HG02981 (cell line): ENCODE measurements around the gene LIFR.
A peak's percentile ranks its signal among the peaks of the same experiment; 100 is the strongest.

Source experiments
- ATAC-seq: cut with Tn5 transposase; IDR thresholded peaks from one replicate; pipeline ENCODE4 v1.9.1; 2021; ENCODE audit warnings: mild to moderate bottlenecking, moderate library complexity; ENCODE audit not compliant: unreplicated experiment

The LIFR gene

DNA sequence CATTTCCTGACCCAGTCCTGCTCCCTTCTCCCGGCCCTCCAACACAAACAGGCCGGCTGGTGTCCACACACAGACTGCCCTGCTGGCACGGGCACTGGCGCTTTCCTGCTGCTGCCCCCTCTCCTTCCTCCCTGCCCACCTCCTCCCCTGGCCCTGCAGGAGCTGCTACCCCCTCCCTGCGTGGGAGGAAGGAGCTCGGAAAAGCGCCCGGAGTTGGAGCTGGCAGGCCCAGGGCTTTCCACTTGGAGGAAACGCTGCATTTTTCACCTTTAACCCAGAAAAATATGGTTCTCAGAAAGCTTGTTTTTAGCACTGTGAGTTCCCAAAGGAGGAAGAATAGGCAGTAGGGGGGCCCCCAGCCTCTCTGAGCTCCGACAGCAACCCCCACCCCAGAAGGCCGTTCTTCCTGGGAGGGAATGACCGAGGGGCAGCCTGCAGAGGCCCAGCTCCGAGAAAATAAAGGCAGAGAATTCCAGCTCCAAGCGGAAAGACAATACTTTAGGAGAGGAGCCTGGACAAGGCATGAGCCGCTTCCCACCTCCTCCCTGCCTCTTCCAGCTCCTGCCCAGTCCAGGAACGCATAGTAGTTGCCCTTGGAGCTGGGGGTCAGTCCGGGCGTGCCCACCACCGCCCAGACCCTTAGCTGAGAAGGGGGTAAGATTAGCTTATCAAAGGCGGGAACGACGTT lies 88.9 kb downstream of the LIFR start:
- ATAC-seq, result no peak

DNA sequence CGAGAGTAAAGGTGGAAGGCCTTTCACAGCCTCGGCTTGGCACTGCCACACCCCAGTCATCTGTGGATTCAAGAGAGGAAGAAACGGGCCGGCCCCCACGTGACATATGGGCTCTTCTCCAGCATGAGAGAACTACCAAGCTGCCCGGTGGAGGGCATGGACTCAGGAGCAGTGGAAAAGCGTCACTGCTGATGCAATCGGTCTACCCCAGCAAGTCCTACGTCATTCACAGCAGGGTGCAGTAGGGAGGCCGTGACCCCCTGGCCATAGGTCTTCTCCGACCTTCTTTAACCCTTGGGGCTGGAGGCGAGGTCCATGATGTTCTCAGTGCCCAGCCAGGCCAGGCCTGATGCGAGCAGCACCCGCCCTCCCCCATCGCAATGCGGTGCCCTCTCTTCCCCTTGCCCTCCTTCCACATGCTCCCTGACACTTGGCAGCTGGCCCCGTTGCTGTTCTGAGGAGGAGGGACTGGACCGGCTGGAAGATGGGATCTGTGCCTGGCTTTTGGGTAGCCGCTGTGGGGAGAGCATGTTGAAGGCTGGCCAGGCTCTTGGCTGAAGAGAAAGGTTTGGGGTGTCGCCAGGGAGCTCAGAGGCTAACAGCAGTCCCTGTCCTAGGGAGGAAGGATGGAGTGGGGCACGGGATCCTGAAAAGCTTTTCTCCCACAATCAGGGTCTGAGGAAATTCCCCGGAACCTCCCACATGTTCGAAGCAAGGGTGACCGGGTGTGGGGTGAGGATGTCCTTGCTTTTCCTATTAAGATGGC lies 89.8 kb downstream of the LIFR start:
- no peak for ATAC-seq

DNA sequence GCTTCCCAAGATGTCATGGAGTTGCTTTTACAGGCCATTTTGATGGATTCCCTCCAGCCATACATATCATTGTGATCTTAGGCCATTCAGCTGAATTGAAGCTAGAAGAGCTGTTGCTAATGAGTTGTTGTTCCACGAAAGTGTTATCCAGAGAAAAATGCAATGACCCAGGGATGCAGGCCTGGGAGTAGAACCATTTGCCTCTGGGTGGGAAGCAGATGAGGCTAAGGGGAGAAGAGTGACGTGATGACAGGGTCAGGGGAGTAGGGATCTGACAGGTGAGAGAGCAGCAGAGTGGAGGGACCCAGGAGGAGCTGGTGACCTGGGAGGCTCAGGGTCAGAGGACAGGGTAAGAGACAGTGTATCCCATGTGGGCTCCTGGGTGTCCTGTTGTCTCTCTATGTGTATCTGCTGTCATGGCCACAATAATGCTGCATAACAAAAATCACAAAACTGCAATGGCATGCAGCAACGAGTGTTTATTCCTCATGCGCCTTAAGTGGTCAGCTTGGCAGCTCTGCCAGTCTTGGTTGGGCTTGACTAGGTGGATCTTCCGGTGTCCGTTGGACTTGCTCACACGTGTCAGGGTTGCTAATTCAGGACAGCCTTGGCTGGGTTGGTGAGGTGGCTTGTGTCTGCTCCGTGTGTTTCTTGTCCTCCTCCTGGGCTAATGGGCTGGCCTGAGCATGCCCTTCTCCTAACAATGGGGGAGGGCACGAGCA lies 90.6 kb downstream of the LIFR start:
- no peak for ATAC-seq

DNA sequence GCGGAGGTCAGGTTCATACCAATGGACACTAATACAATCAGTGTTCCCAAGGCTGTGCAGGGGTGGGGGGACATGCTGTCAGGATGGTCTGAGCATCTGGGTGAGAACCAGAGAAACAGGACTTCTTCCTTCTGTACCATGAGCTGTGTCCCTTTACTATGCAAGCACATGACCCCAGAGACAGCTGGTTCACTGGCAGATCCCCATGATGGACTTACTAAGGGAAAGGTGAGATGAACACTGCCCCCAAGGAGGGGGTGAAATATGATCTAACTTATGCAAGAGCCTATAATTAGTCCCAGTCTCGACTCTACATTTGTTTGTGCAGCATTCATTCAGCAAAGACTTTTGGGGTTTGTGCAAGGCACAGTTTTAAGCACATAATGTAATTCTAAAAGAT lies 91.4 kb downstream of the LIFR start:
- ATAC-seq, result no peak

DNA sequence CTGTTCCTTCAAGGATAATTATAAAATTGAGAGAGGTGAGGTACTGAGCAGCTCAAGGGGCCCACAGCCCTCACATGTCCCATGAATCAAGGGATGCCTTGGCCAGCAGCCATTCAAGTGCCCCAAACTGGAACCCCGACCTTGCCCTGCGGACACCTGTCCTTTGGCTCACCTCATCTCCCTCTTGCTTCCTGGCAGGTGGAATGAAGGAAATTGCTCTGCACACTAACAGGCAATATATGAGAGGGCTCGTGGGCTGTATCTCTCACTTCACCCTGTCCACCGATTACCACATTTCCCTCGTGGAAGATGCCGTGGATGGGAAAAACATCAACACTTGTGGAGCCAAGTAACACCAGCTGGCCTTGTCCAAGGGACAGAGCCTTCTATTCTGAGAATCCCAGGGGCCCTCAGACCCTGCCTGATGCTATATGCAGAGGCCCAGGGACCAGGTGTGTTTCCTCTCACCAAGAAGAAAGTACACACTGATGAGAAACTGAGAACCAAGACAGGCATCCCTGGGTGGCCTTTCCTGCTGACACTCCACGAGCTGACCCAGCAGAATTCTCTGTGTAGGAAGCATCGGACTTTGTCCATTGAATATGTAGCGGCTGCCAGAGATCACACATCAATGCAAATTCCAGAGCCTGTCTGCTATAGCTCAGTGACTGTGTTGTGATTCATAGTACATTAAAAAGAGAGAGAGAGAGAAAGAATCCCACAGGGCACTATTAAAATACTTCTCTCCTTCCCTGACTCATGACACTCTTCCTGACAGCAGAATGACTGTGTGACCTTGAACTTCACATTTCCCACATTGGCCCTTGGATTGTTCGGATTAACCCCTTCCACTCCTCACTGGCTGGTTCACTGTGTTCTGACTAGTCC lies 92.6 kb downstream of the LIFR start:
- no peak for ATAC-seq

DNA sequence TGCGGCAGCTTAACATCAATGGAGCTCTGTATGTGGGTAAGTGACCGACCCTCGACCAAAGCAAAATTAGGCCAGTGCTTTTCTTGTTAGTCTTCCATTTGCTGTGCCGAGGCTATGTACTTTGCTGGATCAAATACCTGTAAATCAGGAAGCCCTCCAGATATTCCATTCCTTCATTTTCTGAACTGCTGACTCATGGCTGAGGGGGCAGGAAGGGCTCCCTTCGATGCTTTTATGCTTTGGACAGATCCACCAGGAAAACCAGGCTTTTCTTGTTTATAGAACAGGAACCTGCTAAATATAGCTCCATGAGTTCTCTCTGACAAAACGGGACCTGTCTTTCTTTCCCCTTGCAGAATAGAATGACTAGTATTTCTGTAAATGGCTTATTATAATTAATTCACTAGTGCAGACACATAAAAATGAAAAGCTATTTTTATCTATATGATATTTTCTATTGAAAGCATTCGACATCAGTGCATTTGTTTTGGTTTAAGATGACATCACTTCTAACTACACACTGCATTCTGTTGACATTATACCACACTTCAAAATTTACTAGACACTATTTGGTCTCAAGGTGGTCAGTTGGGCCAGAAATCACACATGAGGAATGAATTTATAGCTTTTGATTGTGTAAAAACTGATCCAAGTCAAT lies 93.3 kb downstream of the LIFR start:
- ATAC-seq, result no peak

DNA sequence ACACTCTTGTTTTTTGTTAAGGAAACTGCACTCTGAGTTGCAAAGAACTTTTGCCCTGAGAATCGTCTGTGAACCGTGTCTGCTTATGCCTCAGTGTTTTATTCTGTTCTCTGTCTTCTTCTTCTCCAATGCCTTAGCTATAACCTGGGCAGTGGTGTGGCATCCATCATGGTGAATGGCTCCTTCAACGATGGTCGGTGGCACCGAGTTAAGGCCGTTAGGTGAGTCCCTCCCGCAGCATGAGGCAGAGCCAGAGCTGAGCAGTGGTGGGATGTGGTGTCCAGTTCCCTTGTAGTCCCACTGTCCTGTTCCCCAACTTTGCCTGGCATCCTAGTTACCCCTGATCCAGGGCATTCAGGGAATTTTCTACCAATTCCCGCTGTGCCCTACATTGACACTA lies 98.3 kb downstream of the LIFR start:
- no peak for ATAC-seq

DNA sequence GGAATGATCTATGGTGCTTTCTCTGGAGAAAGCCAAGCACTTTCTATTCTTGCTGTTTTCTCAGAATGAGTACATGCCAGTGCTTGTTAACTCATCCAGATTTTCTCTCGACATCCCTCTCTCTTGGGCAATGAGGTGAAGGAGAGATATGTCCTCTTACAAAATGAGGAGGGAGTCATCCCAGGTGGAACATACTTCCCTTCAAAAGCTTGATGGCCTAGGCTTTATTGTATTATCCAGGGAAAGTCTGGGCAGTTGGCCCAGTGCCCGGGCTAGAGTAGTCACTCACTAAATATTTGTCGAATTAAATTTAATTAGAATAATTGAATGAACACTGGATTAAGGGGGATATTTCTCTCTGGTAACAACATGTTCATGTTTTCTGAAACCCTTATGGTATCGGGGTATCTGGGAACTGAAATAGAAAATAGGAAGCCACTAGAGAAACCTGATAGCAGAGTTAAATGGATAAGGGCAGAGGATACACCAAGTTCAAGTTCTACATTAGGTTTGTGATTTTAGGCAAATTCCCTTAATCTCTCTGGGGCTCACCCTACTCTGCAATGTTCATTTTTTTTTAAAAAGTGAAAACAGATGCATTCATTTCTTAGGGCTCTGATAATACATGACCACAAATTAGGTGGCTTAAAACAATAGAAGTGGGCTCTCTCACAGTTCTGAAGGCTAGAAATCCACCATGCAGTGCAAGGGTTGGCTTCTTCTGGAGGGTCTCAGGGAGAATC lies 99.6 kb downstream of the LIFR start:
- ATAC-seq, result no peak

DNA sequence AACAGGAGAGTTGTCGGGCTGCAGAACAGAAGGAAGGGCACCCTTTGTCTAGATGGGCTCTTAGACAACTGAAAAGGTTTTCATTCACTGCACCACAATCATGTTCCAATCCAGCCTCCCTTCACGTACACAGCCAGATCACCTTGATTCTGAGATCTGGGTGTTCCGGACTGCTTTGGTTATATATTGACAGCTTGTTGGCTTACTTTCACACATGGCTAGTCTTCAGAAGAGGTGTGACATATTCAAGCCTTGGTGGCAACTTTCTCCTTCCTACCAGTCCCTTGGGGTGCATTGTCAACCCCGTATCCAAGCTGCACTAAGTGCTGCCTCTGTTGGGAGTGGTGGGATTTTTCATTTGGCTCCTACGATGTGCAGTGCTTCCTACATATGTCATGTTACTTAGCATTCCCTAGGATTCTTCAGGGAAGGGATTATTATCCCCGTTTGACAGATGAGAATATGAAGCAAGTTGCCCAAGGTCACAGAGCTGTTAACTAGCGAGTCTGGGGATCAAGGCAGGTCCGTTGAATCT lies 100.6 kb downstream of the LIFR start:
- peak; percentile 40 for ATAC-seq

DNA sequence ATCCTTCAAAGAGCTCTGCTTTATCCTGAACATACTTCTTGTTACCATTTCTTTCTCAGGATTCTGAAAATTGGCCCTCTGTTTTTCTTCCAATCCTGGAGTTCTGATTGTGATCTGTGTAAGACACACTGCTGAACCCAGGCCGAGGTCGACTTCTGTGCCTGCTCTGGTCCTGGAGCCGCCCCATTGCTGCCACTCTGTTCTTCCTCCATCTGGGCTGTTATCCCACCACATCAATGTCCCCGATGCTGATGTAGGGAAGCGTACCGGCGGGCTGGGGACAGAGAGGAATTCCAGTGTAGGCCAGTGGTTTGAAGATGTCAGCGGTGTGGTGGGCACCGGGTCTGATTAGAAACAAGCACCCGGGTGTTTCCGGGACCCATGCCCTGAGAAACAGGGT lies 102.5 kb downstream of the LIFR start:
- peak; percentile 3 for ATAC-seq

DNA sequence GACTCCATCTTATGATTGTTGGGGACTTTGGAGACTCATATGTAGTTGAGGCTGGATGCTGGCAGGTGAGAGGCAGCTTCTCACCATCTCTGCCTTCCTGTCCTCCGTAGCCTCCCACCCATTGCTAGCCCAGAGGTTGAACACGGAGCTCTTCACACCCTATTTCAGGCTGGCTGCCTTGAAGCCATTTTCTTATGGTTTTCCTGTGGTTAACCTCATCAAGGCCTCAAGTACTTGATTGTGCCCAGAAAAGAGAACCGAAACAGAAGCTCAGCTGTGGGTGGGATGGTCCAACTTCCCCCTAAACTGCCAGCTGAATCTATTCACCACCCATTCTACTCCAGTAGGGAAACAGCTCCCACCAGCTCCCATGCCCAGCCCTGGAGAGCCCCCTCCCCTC lies 102.9 kb downstream of the LIFR start:
- peak; percentile 97 for ATAC-seq

DNA sequence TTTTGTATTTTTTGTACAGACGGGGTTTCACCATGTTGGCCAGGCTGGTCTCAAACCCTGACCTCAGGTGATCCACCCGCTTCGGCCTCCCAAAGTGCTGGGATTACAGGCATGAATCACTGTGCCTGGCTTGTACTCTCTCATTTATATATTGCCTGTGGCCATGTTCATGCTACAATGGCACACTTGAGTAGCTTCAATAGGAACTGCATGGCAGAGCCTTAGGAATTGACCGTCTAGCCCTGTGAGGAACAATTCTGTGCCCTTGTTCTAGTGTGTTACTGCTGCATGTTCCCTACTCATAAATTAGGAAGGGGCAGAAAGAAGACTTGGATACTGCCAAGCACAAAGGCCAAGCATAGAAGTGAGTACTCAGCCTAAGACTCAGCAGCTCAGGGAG lies 104.2 kb downstream of the LIFR start:
- ATAC-seq, result no peak

DNA sequence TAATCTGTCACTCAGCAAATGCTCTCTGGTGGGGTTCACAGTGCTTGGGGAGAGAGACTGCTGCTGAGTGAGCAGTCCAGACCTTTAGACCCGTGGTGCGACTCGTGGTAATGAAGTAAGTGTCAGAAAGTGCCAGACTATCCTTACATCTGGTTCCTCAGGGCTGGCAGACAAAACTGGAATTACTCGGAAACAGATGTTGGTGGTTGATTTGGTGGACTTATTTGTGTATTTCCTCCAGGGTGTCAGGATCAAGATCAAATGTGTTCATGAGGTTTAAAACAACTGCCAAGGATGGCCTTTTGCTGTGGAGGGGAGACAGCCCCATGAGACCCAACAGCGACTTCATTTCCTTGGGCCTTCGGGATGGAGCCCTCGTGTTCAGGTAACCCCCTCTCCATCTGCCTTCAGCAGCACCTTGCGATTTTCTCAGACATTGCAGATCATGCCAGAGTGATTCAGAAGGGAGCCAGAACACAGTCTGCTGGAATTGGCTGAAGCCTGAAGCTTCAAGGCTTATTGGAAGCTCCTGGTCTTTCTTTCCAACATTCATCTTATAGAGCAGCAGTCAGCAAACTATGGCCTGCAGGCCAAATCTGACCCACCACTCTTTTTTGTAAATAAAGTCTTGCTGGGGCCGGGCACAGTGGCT lies 105.2 kb downstream of the LIFR start:
- ATAC-seq, result no peak

DNA sequence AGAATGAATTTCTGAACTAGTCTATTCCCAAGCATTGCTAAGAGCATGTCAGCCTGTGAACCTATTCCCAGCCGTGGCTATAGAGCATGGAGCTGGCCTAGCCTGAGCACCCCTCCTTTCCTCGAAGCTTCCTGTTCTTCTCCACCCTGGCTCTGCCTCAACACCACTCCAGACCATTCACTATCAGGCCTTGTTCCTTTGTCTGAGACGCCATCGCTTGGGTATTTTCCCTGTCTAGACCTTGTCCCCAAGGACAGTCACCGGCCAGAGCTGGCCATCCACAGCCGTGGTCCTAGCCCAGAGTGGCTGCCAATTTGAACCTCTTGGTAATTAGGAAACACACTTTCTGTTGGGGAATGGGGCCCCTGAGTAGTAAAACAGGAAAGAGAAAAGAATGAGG lies 105.8 kb downstream of the LIFR start:
- ATAC-seq, result no peak

DNA sequence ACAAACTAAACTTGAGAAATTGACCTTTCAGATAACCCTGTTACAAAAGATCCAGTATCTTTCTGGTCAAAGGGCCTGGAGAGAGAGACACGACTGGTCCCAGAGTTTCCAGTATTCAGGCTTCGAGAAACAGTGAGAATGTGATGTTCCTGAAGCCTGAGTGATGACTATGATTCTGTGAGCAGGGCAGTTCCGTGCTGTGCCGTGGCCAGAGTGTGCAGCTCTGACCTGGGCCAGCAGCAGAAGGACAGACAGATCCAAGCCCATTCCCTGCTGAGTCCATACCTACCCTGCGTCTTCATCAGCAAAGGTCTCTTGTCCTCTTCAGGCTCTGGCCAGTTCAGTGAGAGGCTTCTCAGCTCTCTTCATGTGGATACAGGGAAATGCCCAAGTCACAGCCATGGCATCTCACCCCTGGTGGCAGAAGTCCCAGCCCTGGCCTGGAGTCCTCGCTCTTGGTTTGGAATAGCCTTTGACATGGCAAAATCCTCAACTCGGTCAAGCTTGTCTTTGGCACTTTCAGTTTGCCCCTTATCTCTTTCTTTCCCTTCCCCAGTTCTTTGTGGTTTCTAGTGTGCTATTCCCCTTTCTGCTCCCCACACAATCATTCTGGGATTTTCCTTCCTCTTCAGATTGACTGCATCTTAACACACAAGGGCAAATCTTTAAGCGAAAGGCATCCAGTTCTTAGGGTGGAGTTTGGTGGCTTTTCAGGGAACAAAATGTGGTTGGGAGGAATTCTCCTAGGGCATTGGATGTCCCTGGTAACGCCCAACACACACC lies 107.7 kb downstream of the LIFR start:
- no peak for ATAC-seq

DNA sequence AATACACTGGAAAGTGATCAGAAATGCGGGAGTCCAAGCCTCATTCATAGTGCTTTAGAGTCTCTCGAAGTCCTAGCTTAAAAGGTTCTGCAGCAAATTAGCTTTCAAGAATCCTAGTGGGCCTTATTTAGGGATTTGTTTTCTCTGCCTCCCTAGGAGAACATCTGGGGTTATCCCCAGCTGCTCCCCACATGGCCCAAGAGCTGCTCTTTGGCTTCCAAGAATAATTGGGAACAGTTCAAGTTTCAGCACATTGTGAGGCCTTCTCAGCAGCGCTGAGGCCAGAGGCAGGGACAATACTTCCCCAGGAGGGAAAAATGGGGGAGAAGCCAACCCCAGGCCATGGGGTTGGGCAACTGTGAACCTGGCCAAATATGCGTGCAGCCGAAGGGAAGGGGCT lies 108.7 kb downstream of the LIFR start:
- ATAC-seq, result no peak

DNA sequence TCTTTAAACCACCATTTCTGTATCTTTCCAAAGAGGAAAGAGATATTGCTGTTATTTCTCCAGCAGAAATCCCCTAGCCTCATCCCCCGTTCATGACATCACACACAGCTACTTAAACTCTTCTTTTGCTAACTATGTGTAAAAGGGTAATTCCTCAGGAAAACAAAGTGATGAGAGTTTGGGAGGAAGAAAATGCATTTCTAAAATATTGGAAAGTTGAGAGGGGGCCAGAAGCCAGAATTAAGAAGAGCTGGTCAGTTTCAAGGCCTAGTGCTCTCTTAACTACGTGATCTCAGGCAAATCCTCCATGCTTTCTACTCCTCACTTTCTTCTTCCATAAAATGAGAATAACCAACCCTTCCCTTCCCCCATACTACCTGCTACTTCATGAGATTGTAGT lies 109.4 kb downstream of the LIFR start:
- ATAC-seq, result no peak

DNA sequence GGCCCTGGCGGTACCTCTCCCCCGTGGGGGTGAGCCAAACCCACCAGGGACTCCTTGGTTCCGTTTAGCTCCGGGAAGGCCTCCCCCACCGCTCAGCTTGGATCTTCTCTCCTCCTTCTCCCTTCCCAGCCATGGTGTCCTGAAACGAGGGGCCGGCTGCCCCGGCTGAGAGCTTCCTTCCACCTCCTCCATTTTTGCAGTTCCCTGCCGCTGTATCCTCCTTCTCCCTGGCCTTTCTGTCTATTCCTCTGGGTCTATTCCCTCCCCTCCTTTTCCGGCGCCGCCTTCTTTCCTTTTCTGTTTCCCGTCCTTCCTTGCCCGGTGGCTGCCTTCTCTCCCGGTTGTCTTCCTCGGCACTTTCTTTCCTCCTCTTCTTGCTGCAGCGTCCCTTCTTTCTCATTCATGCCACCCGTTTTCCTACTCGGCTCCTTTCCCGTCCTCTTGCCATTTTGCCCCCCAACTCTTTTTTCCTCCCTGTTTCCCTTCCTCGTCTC lies 110.4 kb downstream of the LIFR start:
- no peak for ATAC-seq
